Retinal pigment epithelial cell (primary cell): ENCODE data around the gene RSBN1L.
A peak's percentile ranks its signal among the peaks of the same experiment; 100 is the strongest.
"Not testable (repeated sequence)": the region's sequence is repeated elsewhere in the genome, so short reads cannot be mapped to it uniquely, and the experiment has no call there.

Source experiments
- DNase-seq: peaks from one replicate; pipeline ENCODE4 v3.0.0-alpha.2; 2010; ENCODE audit warnings: low read depth
- H3K4me3 ChIP-seq: 2 replicates; pipeline ENCODE4 v1.5.1; 2011; ENCODE audit warnings: mild to moderate bottlenecking, low read length, control low read depth, moderate library complexity
- CTCF ChIP-seq: conservative IDR thresholded peaks from 2 replicates; pipeline ENCODE4 v1.5.1; 2011; ENCODE audit warnings: low read depth, low read length, control low read depth, inconsistent platforms

The RSBN1L gene

GRCh38 chr7:77710861-77711260 lies 14.6 kb downstream of the RSBN1L start:
- no peak for DNase-seq
- no peak for TF ChIP-seq CTCF
- H3K4me3 ChIP-seq: no peak overlapping the region

GRCh38 chr7:77714195-77714594 lies 17.9 kb downstream of the RSBN1L start:
- no peak for TF ChIP-seq CTCF
- no peak overlapping the region for H3K4me3 ChIP-seq
- DNase-seq: no peak

- DNase-seq, H3K4me3 ChIP-seq: not testable (repeated sequence)
Observed at GRCh38 chr7:77714931-77715330, 18.7 kb downstream of the RSBN1L start.

- no peak for DNase-seq
- no peak for TF ChIP-seq CTCF
- H3K4me3 ChIP-seq: no peak overlapping the region
Observed at GRCh38 chr7:77716804-77717203, 20.5 kb downstream of the RSBN1L start.

GRCh38 chr7:77717566-77717965 lies 21.3 kb downstream of the RSBN1L start:
- H3K4me3 ChIP-seq, DNase-seq: not testable (repeated sequence)

- TF ChIP-seq CTCF: no peak
- no peak for DNase-seq
- no peak overlapping the region for H3K4me3 ChIP-seq
Observed at GRCh38 chr7:77727527-77727926, 31.3 kb downstream of the RSBN1L start.

GRCh38 chr7:77727936-77728701 lies 31.9 kb downstream of the RSBN1L start:
- DNase-seq: peak; percentile 18
- H3K4me3 ChIP-seq: no peak overlapping the region
- no peak for TF ChIP-seq CTCF

- H3K4me3 ChIP-seq: no peak overlapping the region
- no peak for TF ChIP-seq CTCF
- DNase-seq: no peak
Observed at GRCh38 chr7:77729574-77730348, 33.5 kb downstream of the RSBN1L start.
